Ascending aorta (tissue), 2 donors: ENCODE measurements around the gene KCNH1. TPM values are rescaled to one million over a fixed set of nuclear protein-coding genes. Genes with fewer than 3 reads are reported as not detected.

Experiments
- DNase-seq, 2 donors: peaks; one replicate each; pipeline ENCODE4 v3.0.0-alpha.2; 2019; ENCODE audit warnings: low spot score in 2 of 2
- H3K27ac ChIP-seq, 2 donors: fragments of 200-600 bp; sonication (generic); one replicate each; pipeline ENCODE4 v1.5.1; 2016 to 2017; ENCODE audit warnings: mild to moderate bottlenecking in 1 of 2
- H3K27me3 ChIP-seq: fragments of 200-600 bp; sonication (generic); one replicate; pipeline ENCODE4 v1.5.1; 2017
- H3K36me3 ChIP-seq, 2 donors: fragments of 200-600 bp; sonication (generic); one replicate each; pipeline ENCODE4 v1.5.1; 2016
- H3K4me1 ChIP-seq, 2 donors: fragments of 200-600 bp; sonication (generic); one replicate each; pipeline ENCODE4 v1.5.1; 2016 to 2017; ENCODE audit warnings: mild to moderate bottlenecking in 1 of 2
- H3K4me3 ChIP-seq, 2 donors: fragments of 200-600 bp; sonication (generic); one replicate each; pipeline ENCODE4 v1.5.1; 2016 to 2017; ENCODE audit warnings: mild to moderate bottlenecking in 1 of 2
- H3K9me3 ChIP-seq, 2 donors: fragments of 200-600 bp; sonication (generic); one replicate each; pipeline ENCODE4 v1.5.1; 2016
- intact Hi-C: fragments of 100-400 bp; cut with DNase I; formaldehyde crosslinking; loops from one replicate; pipeline ENCODE4 v1.15.1; 2023
- total RNA-seq: library from RNA; depleted of rRNA; stranded (reverse); fragments of >200 nt; gene quantifications from one replicate; pipeline ENCODE4 v1.1.0, GENCODE V29; 2016
- TF ChIP-seq, protein P1 (sequence below), 3 experiments: fragments of 200-600 bp in 2 of 3; fragments of 450-650 bp in 1 of 3; sonication (generic) in 2 of 3; IDR thresholded peaks; one replicate each; pipeline ENCODE4 v1.5.1; 2016 to 2019; ENCODE audit warnings: antibody characterized with exemption in 3 of 3, mild to moderate bottlenecking in 1 of 3, moderate library complexity in 1 of 3

Gene KCNH1
- total RNA-seq, 1 donor from 2014 or later: not detected

DNA sequence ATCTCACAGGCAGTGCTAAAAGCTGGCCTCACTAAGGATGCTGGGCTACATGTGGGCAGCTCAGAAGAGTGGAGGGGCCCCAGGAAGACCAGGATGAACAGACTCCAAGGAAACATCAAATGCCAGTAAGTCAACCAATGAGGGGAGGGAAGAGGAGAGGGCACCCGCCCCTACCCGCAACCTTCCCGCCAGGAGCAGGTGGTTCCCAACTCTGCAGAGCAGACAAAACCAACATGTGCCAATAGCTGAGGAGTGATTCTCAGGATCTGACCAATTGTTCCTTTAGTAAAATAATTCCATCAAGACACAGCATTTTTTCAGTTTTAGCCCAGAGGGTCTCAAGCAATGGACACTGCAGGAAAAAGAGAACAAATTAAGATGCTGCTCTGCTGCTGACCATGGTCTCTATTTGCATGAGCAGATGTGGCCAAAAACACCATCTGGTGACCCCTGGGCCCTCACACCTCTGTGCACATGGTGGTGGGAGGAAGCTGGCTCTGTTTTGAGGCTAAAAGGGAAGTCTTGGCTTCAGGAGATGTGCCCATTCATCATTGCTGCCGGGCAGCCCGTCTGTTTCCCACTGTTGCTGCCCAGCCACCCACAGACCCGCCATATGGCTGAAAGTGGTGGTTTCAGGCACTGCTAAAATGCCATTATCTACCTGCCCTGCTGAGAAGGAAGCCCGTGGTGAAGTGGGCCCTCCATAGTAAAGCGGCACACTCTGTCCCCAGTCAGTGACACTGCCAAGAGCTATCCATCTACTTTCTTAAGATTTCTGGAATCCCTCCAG lies 231.8 kb downstream of the KCNH1 start:
- Histone ChIP-seq H3K9me3 (no peaks in the 10 kb centered on the region), H3K27me3 (no peaks in the 10 kb centered on the region), H3K36me3 (no peaks in the 10 kb centered on the region), H3K4me3 (no peak overlapping the region), H3K27ac (no peak overlapping the region), H3K4me1 (no peaks in the 10 kb centered on the region)
- intact Hi-C loops: no loop called here
- TF ChIP-seq, protein P1, sequence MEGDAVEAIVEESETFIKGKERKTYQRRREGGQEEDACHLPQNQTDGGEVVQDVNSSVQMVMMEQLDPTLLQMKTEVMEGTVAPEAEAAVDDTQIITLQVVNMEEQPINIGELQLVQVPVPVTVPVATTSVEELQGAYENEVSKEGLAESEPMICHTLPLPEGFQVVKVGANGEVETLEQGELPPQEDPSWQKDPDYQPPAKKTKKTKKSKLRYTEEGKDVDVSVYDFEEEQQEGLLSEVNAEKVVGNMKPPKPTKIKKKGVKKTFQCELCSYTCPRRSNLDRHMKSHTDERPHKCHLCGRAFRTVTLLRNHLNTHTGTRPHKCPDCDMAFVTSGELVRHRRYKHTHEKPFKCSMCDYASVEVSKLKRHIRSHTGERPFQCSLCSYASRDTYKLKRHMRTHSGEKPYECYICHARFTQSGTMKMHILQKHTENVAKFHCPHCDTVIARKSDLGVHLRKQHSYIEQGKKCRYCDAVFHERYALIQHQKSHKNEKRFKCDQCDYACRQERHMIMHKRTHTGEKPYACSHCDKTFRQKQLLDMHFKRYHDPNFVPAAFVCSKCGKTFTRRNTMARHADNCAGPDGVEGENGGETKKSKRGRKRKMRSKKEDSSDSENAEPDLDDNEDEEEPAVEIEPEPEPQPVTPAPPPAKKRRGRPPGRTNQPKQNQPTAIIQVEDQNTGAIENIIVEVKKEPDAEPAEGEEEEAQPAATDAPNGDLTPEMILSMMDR (IDR thresholded peaks at IDR 0.05): no peak
- no peak for DNase-seq

DNA sequence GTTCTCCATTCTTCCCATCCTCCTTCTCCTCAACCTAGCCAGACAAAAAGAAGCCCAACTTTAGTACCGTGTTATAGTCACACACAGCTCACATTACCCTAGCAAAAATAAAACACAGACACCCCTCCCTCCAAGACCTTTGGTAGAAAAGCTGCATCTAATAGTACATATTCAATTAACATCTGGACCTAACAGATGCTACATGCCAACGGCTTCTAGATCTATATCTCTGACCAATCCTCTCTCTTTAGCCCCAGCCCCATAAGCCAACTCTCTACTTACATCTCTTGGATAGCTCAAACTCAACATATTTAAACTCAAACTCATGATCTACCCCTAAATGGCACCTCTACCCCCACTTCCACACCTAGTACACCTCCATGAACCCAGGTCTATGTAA lies 233.1 kb downstream of the KCNH1 start:
- TF ChIP-seq, protein P1 (IDR thresholded peaks at IDR 0.05): no peak
- no peaks in the 10 kb centered on the region for H3K9me3 ChIP-seq

DNA sequence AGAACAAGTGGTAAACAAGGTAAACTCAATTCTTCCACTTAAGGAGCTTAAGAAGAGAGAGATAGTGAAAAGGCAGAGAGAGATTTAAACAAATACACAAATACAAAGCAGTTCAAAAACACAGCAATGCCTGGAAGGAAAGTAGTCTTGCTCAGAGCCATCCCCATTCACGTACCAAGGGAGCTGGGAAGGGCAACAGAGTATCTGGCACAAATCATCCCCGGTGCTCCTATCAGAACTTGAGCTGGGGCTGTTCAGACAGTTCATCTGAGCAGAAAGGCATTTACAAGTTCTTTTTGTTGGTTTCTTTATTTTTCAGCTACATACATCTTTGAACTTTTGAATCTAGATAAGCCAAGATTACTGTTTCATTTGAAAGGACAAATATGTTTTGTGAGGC lies 233.9 kb downstream of the KCNH1 start:
- Histone ChIP-seq H3K4me1 (no peaks in the 10 kb centered on the region), H3K4me3 (no peak overlapping the region), H3K27ac (no peak overlapping the region), H3K27me3 (no peaks in the 10 kb centered on the region), H3K36me3 (no peaks in the 10 kb centered on the region), H3K9me3 (no peaks in the 10 kb centered on the region)
- DNase-seq: no peak
- TF ChIP-seq, protein P1 (IDR thresholded peaks at IDR 0.05): no peak
- intact Hi-C loops: no loop called here

More for the DNA sequence above, 233.1 kb downstream of the KCNH1 start:
- no peaks in the 10 kb centered on the region for H3K27me3 ChIP-seq
- no peak overlapping the region for H3K27ac ChIP-seq
- no peak for DNase-seq
- no peak overlapping the region for H3K4me3 ChIP-seq
- intact Hi-C loops: no loop called here
- H3K4me1 ChIP-seq: no peaks in the 10 kb centered on the region
- no peaks in the 10 kb centered on the region for H3K36me3 ChIP-seq

DNA sequence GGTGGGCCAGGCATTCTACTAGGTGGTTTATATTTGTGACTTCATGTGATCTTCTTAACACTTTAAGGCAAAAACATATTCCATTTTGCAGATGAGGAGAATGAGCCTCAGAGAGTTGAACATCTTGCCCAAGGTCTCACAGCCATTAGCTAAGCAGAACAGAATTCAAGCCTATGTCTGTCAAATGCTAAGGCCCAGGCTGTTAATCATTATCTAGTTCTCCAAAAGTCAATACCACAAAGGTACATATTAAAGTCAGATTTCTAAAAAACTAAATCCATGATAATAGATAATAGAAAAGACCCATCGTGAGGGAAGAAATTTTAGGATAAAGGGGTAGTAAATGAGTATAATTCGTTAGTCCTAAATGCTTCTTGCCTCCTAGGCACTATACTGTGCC lies 234.3 kb downstream of the KCNH1 start:
- Histone ChIP-seq H3K27ac (no peak overlapping the region), H3K4me3 (no peak overlapping the region), H3K9me3 (no peaks in the 10 kb centered on the region), H3K36me3 (no peaks in the 10 kb centered on the region), H3K4me1 (no peaks in the 10 kb centered on the region), H3K27me3 (no peaks in the 10 kb centered on the region)
- TF ChIP-seq, protein P1 (IDR thresholded peaks at IDR 0.05): no peak
- intact Hi-C loops: no loop called here
- DNase-seq: no peak

DNA sequence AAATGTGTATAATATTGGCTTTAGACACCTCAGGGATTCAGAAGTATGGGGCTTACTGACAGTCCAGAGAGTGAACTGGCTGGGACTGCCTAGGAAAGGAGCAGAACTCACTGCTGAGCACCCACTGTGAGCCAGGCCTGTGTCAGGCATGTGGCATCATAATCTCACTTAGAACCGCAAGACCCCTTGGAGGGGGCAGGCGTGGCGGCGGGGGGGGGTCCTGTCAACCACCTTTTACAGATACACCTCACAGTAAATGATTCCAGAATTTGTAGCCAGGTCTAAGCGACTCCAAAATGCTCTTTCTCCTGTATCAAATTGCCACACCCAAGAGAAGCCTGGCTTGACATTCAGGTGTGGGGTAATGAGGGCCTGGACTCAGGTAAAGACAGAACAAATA lies 235.5 kb downstream of the KCNH1 start:
- Histone ChIP-seq H3K27me3 (no peaks in the 10 kb centered on the region), H3K4me3 (no peak overlapping the region), H3K9me3 (peaks cover 0 to 3% of the 10 kb centered on the region in 2 donors), H3K4me1 (no peaks in the 10 kb centered on the region), H3K27ac (no peak overlapping the region), H3K36me3 (no peaks in the 10 kb centered on the region)
- intact Hi-C loops: no loop called here
- DNase-seq: no peak
- TF ChIP-seq, protein P1 (IDR thresholded peaks at IDR 0.05): no peak
